Transverse colon (tissue), 4 donors: ENCODE data around the gene CWC27. TPM values are rescaled to one million over a fixed set of nuclear protein-coding genes. Genes with fewer than 3 reads are reported as not detected.

Source experiments
- DNase-seq: peaks from one replicate; pipeline ENCODE4 v3.0.0-alpha.2; 2019
- H3K27ac ChIP-seq, 4 donors: fragments of 200-600 bp; sonication (generic); 2 replicates each; pipeline ENCODE4 v1.5.1; 2016 to 2018; ENCODE audit warnings: inconsistent platforms in 4 of 4
- H3K27me3 ChIP-seq: fragments of 200-600 bp; sonication (generic); 2 replicates; pipeline ENCODE4 v1.5.1; 2017; ENCODE audit warnings: inconsistent platforms
- H3K36me3 ChIP-seq, 4 donors: fragments of 200-600 bp; sonication (generic); 2 replicates each; pipeline ENCODE4 v1.5.1; 2017 to 2019; ENCODE audit warnings: inconsistent platforms in 4 of 4
- H3K4me1 ChIP-seq, 4 donors: fragments of 200-600 bp; sonication (generic); 2 replicates each; pipeline ENCODE4 v1.5.1; 2017 to 2020; ENCODE audit warnings: inconsistent platforms in 4 of 4
- H3K4me3 ChIP-seq, 4 donors: fragments of 200-600 bp; sonication (generic); 1 replicate in 1 of 4; 2 replicates in 3 of 4; pipeline versions ENCODE4 v1.5.1 to v1.6.1; 2017 to 2019; ENCODE audit warnings: inconsistent platforms in 4 of 4
- H3K9me3 ChIP-seq, 2 donors: fragments of 200-600 bp; sonication (generic); 2 replicates each; pipeline ENCODE4 v1.5.1; 2017 to 2019; ENCODE audit warnings: inconsistent platforms in 2 of 2
- EP300 ChIP-seq: sonication (generic); formaldehyde crosslinking; IDR thresholded peaks from one replicate; pipeline ENCODE4 v1.6.1; 2017; ENCODE audit warnings: antibody characterized with exemption, low read depth
- POLR2A ChIP-seq: fragments of 450-650 bp; IDR thresholded peaks from one replicate; pipeline ENCODE4 v1.6.1; 2016; ENCODE audit warnings: antibody characterized with exemption, mild to moderate bottlenecking, moderate library complexity
- POLR2AphosphoS5 ChIP-seq, 3 donors: sonication (generic); formaldehyde crosslinking; IDR thresholded peaks; one replicate each; pipeline ENCODE4 v1.6.1; 2016; ENCODE audit warnings: antibody characterized with exemption in 3 of 3
- WGBS, 2 donors: methylation state at CpG; one replicate each; pipeline ENCODE4 v1.1.5; 2018; ENCODE audit warnings: low coverage in 1 of 2; 5-methylcytosine and 5-hydroxymethylcytosine counted together
- in situ Hi-C, 4 donors: fragments of 200-750 bp; cut with MboI; loops; one replicate each; pipeline versions ENCODE4 v1.15.0 to v1.15.1; 2017; ENCODE audit warnings: low sequenced_read_pairs in 3 of 4, low pct_ligation_motif_present in 1 of 4, low pct_unique_long_range_greater_than_20kb in 1 of 4
- intact Hi-C: fragments of 100-400 bp; cut with DNase I; formaldehyde crosslinking; loops from one replicate; pipeline ENCODE4 v1.15.1; 2023; ENCODE audit warnings: low total_unique reads
- total RNA-seq, 4 donors: library from RNA; depleted of rRNA; stranded (reverse); fragments of >200 nt; gene quantifications; one replicate each; pipeline ENCODE4 v1.1.0, GENCODE V29; 2016
- TF ChIP-seq, protein P1 (sequence below), 5 experiments: fragments of 200-600 bp in 3 of 5; fragments of 450-650 bp in 2 of 5; sonication (generic) in 3 of 5; IDR thresholded peaks; 1 replicate in 2 of 5; 2 replicates in 3 of 5; pipeline ENCODE4 v1.5.1; 2016 to 2017; ENCODE audit warnings: antibody characterized with exemption in 5 of 5, inconsistent platforms in 3 of 5, mild to moderate bottlenecking in 2 of 5, moderate library complexity in 1 of 5

CWC27 gene
- total RNA-seq, 4 donors from 2014 or later: 9.6 to 36.2 (median 15.6) TPM; not detected in 1

DNA sequence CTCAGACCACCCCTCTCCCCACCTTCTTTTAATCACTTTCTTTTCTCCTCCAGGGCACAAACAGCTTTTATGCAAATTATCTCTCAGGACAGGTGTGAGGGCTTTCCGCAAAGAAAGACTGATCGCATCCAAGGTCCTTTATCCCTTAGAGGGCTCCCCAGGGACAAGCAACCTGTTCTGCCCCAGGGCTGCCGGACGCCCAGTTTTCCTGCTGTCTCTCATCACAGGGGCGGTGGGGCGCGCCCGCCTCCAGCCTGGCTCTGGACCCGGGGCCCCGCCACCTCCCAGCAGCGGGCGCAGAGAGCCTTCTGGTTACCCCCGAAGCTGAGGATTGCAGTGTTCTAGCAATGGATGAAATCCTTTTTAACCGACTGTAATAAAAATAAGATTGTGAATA is 266.1 kb downstream of the CWC27 start:
- Histone ChIP-seq H3K36me3 (no peaks in the 10 kb centered on the region), H3K27ac (peak overlapping the region; percentile 89 to 91 (median 91)), H3K4me1 (peaks cover 7 to 34% (median 11%) of the 10 kb centered on the region in 4 donors), H3K27me3 (no peaks in the 10 kb centered on the region), H3K4me3 (peak overlapping the region in 3 of 4 donors; percentile 56 to 76 (median 66)), H3K9me3 (no peaks in the 10 kb centered on the region)
- TF ChIP-seq EP300 (no peak), POLR2AphosphoS5 (IDR thresholded peaks at IDR 0.05) (no peak), POLR2A (no peak)
- TF ChIP-seq, protein P1, sequence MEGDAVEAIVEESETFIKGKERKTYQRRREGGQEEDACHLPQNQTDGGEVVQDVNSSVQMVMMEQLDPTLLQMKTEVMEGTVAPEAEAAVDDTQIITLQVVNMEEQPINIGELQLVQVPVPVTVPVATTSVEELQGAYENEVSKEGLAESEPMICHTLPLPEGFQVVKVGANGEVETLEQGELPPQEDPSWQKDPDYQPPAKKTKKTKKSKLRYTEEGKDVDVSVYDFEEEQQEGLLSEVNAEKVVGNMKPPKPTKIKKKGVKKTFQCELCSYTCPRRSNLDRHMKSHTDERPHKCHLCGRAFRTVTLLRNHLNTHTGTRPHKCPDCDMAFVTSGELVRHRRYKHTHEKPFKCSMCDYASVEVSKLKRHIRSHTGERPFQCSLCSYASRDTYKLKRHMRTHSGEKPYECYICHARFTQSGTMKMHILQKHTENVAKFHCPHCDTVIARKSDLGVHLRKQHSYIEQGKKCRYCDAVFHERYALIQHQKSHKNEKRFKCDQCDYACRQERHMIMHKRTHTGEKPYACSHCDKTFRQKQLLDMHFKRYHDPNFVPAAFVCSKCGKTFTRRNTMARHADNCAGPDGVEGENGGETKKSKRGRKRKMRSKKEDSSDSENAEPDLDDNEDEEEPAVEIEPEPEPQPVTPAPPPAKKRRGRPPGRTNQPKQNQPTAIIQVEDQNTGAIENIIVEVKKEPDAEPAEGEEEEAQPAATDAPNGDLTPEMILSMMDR (IDR thresholded peaks at IDR 0.05): no peak
- DNase-seq: peak; percentile 13
- in situ Hi-C loops (loop anchor here in 1 of 4 donors (25.0 kb wide), 1 partner anchor 223 kb away; no protein-coding TSS in a partner anchor), intact Hi-C loops (no loop called here)
- 70 to 84% methylated on average over 2 to 14 of the region's 14 CpGs for WGBS, 2 donors

DNA sequence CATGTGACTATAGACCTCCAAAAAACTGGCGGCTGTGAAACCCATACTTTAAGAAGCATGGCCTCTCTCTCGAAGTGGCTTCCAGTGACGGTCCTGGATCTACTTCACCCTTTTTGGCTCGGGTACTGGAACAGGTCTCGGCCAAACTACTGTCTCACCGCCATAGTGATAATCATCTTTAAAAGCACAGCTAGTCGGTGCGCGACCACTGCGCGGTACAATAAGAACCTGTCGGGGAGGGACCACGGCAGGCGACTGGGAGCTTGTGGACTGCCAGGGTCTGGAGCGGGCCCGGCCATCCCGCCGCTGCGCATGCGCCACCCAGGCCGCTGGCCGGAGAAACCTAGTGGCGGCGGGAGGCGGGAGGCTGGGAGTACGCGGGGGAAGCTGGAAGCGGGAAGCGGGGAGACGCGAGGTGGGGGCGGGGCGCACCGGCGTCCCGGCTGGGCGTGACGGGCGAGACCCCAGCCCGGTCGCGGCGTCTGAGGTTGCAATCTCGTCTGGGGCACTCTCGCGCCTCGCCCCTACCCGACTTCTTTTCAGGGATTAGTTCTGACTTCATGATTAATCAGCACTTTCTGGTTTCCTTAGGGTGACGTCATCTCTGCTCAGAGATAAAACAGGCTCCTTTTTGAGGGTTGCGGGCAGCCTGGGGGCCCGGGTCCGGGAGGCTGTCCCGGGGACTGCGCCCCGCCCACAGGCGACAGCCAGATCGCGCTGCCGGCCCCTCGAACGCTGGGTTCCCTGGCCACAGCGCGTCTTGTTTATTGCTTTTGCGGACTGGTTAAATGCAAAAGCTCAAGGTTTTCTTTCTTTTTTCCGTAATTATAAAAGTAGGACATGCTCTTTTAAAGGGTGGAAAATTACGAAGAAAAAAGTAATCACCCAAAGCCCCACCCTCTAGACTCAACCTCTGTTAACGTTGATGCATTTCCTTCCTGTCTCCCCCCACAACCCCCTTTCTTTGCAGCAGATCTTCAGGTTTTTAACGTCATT is 266.8 kb downstream of the CWC27 start:
- in situ Hi-C loops: loop anchor here in 1 of 4 donors (25.0 kb wide), 1 partner anchor 223 kb away; no protein-coding TSS in a partner anchor
- Histone ChIP-seq H3K4me1 (peaks cover 7 to 34% (median 11%) of the 10 kb centered on the region in 4 donors), H3K27ac (peak overlapping the region; percentile 89 to 91 (median 91)), H3K4me3 (peak overlapping the region; percentile 56 to 76 (median 66)), H3K36me3 (no peaks in the 10 kb centered on the region), H3K9me3 (no peaks in the 10 kb centered on the region), H3K27me3 (no peaks in the 10 kb centered on the region)
- 2 to 13% methylated on average over 13 to 50 of the region's 68 CpGs for WGBS, 2 donors
- peak; percentile 88 for DNase-seq
- no peak for TF ChIP-seq POLR2A
- TF ChIP-seq POLR2AphosphoS5 (IDR thresholded peaks at IDR 0.05): peak; percentile 40 to 56 (median 49)
- TF ChIP-seq, protein P1 (IDR thresholded peaks at IDR 0.05): peak in 3 of 5 experiments; percentile 1 to 49 (median 6)
- intact Hi-C loops: no loop called here

DNA sequence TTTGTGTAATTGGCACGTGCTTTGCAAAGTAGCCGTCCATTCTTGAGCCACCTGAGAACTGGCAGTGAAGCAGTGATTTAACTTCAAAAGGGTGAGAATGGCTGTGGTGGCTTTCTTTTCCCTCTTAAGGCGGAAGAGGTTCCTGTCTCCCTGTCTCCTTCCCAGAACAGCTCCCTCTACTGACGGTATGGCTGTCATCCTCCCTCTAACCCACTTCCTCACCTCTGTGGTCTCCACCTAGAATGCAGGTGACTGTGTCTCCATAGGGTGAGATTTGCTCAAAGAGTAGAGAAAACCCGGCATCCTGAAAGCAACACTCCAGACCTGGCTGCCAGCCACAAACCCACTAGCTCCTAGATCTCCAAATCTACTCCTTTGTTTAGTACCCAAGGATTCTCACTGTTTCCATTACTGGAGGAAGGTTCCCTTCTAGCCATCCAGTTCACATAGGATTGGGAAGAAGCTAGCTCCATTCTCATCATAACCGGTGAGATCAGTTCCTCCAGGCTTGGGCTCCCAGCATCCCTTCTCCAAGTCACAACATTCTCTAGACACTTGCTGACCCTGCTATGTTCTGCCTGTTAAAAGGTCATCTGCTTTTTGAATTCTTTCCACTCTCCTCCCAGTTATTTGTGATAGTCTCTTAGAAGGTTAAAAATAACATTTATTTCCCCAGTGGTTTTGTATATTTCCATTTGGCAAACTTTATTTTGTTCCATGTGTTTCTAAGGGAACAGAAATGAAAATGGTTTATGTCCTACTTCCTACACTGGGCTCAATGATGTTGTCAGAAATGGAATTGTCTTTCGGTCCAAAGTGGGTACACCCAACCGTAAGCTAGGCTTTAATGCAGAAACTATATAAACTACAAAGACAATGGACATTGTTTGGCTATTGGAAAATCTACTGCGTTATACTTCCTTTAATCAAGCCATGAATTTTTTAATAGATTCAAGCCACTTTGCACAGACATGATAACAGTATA is 269.4 kb downstream of the CWC27 start:
- peak; percentile 23 for DNase-seq

More for the DNA sequence above, 269.4 kb downstream of the CWC27 start:
- no peak overlapping the region for H3K4me3 ChIP-seq
- H3K9me3 ChIP-seq: no peaks in the 10 kb centered on the region
- intact Hi-C loops (no loop called here), in situ Hi-C loops (loop anchor here in 1 of 4 donors (25.0 kb wide), 1 partner anchor 226 kb away; no protein-coding TSS in a partner anchor)
- H3K36me3 ChIP-seq: no peaks in the 10 kb centered on the region
- 67 to 73% methylated on average over 7 to 9 of the region's 9 CpGs for WGBS, 2 donors
- H3K27me3 ChIP-seq: no peaks in the 10 kb centered on the region
- H3K27ac ChIP-seq: peak overlapping the region; percentile 18 to 91 (median 91)
- H3K4me1 ChIP-seq: peaks cover 7 to 34% (median 11%) of the 10 kb centered on the region in 4 donors
- TF ChIP-seq POLR2A (no peak), POLR2AphosphoS5 (IDR thresholded peaks at IDR 0.05) (no peak), EP300 (no peak)
- TF ChIP-seq, protein P1 (IDR thresholded peaks at IDR 0.05): peak; percentile 26 to 43 (median 40)
